GM12892 (cell line): ENCODE measurements around the gene BRD3OS.

ENCODE experiments used
- POLR2A ChIP-seq: IDR thresholded peaks from 2 replicates; pipeline ENCODE4 v1.6.1; 2011; ENCODE audit warnings: low read depth, low read length, control low read depth
- POLR2AphosphoS5 ChIP-seq: IDR thresholded peaks from 2 replicates; pipeline ENCODE4 v1.6.1; 2011; ENCODE audit warnings: low read depth, low read length, control low read depth

DNA sequence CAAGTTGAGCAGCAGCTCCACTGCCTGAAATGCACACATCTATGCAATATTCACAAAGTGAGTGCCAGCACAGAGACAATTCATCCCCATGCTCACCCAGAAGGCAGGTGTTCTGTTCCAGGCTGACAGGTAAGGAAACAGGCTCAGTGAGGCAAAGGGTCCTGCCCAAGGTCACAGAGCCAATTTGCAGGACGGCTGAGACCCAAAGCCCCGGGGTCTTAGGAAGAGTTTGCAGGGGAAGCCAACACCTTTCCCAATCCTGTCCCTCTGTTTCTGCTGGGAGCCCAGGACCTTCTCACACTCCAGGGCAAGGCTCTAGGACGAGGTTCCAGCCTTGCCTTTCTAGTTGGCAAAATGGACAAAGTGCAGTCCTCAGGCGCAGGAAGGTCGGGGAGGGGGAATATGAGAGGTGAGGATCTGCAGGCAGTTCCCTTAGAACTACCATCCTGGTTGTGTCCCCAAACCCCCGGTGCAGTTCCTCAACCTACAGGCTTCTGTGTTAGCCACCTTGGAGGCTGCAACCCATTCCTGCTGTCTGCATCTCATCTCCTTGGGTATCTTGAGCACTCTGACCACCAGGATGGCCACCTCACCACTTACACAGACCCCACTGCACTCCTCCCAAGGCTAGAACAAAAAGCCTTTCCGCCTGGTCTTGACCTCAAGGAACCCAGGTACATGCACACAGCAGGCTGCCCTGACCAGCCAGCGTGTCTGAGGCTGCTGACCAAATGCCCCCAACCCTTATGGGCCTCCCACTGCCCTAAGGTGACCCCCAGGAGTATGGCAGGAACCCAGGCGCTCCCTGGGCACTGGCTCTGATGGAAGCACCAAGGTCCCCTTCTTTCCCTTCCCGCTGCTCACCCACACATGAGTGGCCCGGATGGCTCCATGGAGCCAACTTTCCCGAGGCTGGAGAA is 44.5 kb downstream of the BRD3OS start:
- TF ChIP-seq POLR2A (no peak), POLR2AphosphoS5 (no peak)
